Measurements from ENCODE around the gene CHRFAM7A.
"Not testable (repeated sequence)": the region's sequence is repeated elsewhere in the genome, so short reads cannot be mapped to it uniquely, and the experiment has no call there.

Gene CHRFAM7A

GRCh38 chr15:30392766-30393663, at the start of gene CHRFAM7A:
Gene CHRFAM7A, minus strand, starts transcription at chr15:30393540. Its CDS starts 10,189 bp downstream, at chr15:30383351.
- DNase-seq = not testable (repeated sequence)

- DNase-seq = not testable (repeated sequence)
Observed at GRCh38 chr15:30438348-30438747, 45.0 kb upstream of the CHRFAM7A start.

GRCh38 chr15:30435878-30436277, 42.5 kb upstream of the CHRFAM7A start:
- DNase-seq = not testable (repeated sequence)

GRCh38 chr15:30420723-30421122, 27.4 kb upstream of the CHRFAM7A start:
- not testable (repeated sequence) for DNase-seq

- not testable (repeated sequence) for DNase-seq
Observed at GRCh38 chr15:30414160-30414559, 20.8 kb upstream of the CHRFAM7A start, which contains the start of gene GOLGA8R. Gene GOLGA8R, minus strand, starts transcription at chr15:30414260. Its CDS starts 98 bp downstream, at chr15:30414162.

GRCh38 chr15:30407636-30408035, 14.3 kb upstream of the CHRFAM7A start:
- not testable (repeated sequence) for DNase-seq

GRCh38 chr15:30398988-30399387, 5.6 kb upstream of the CHRFAM7A start:
- not testable (repeated sequence) for DNase-seq

GRCh38 chr15:30393664-30393991, 288 bp upstream of the CHRFAM7A start:
- DNase-seq = not testable (repeated sequence)

GRCh38 chr15:30386318-30386887, 6.9 kb downstream of the CHRFAM7A start:
- not testable (repeated sequence) for DNase-seq

GRCh38 chr15:30377082-30377413, 16.3 kb downstream of the CHRFAM7A start:
- not testable (repeated sequence) for DNase-seq

GRCh38 chr15:30376375-30377081, 16.8 kb downstream of the CHRFAM7A start:
- not testable (repeated sequence) for DNase-seq

GRCh38 chr15:30375872-30376271, 17.5 kb downstream of the CHRFAM7A start:
- DNase-seq = not testable (repeated sequence)

- DNase-seq = not testable (repeated sequence)
Observed at GRCh38 chr15:30374862-30375261, 18.5 kb downstream of the CHRFAM7A start.

GRCh38 chr15:30368271-30368670, 25.1 kb downstream of the CHRFAM7A start:
- DNase-seq = not testable (repeated sequence)

- not testable (repeated sequence) for DNase-seq
Observed at GRCh38 chr15:30367246-30367645, 26.1 kb downstream of the CHRFAM7A start.

GRCh38 chr15:30361404-30361803, 31.9 kb downstream of the CHRFAM7A start:
- DNase-seq = not testable (repeated sequence)

- not testable (repeated sequence) for DNase-seq
Observed at GRCh38 chr15:30360990-30361389, 32.4 kb downstream of the CHRFAM7A start.

- not testable (repeated sequence) for DNase-seq
Observed at GRCh38 chr15:30355043-30355442, 38.3 kb downstream of the CHRFAM7A start.

- not testable (repeated sequence) for DNase-seq
Observed at GRCh38 chr15:30349803-30350202, 43.5 kb downstream of the CHRFAM7A start.

- DNase-seq = not testable (repeated sequence)
Observed at GRCh38 chr15:30336584-30336983, 56.8 kb downstream of the CHRFAM7A start.

GRCh38 chr15:30334152-30334551, 59.2 kb downstream of the CHRFAM7A start:
- not testable (repeated sequence) for DNase-seq

- not testable (repeated sequence) for DNase-seq
Observed at GRCh38 chr15:30326145-30326544, 67.2 kb downstream of the CHRFAM7A start.

- not testable (repeated sequence) for DNase-seq
Observed at GRCh38 chr15:30321063-30321462, 72.3 kb downstream of the CHRFAM7A start.

All from NCI-H82 (cell line).